HUES48 (cell line): ENCODE results near the gene ASTN1.

Experiments
- H3K27ac ChIP-seq: one replicate; pipeline ENCODE4 v1.7.0; 2013; ENCODE audit warnings: low read depth, low read length, inconsistent platforms
- H3K27me3 ChIP-seq: 2 replicates; pipeline ENCODE4 v1.6.1; 2013; ENCODE audit warnings: mild to moderate bottlenecking, low read length; ENCODE audit not compliant: control insufficient read depth, insufficient read depth
- H3K36me3 ChIP-seq: 2 replicates; pipeline ENCODE4 v1.6.1; 2013; ENCODE audit warnings: low read length; ENCODE audit not compliant: control insufficient read depth, insufficient read depth
- H3K4me1 ChIP-seq: 2 replicates; pipeline ENCODE4 v1.6.1; 2013; ENCODE audit warnings: mild to moderate bottlenecking, low read length; ENCODE audit not compliant: control insufficient read depth, insufficient read depth
- H3K4me3 ChIP-seq: 2 replicates; pipeline ENCODE4 v1.5.1; 2013; ENCODE audit warnings: mild to moderate bottlenecking, low read depth, low read length
- H3K9ac ChIP-seq: 2 replicates; pipeline ENCODE4 v1.6.1; 2013; ENCODE audit warnings: mild to moderate bottlenecking, low read depth, low read length, moderate library complexity
- H3K9me3 ChIP-seq: 2 replicates; pipeline ENCODE4 v1.6.1; 2013; ENCODE audit warnings: low read length; ENCODE audit not compliant: control insufficient read depth, insufficient read depth

ASTN1 gene

GRCh38 chr1:177035586-177035985 lies 128.9 kb downstream of the ASTN1 start:
- Histone ChIP-seq H3K27ac (no peak overlapping the region), H3K9ac (no peak overlapping the region), H3K4me3 (no peak overlapping the region), H3K9me3 (no peaks in the 10 kb centered on the region), H3K36me3 (no peaks in the 10 kb centered on the region), H3K4me1 (peaks cover 6% of the 10 kb centered on the region; the same call in 1 of the 2 replicates), H3K27me3 (no peaks in the 10 kb centered on the region)

- Histone ChIP-seq H3K4me3 (no peak overlapping the region), H3K27ac (no peak overlapping the region), H3K36me3 (no peaks in the 10 kb centered on the region), H3K9me3 (no peaks in the 10 kb centered on the region), H3K4me1 (peaks cover 6% of the 10 kb centered on the region; the same call in 1 of the 2 replicates), H3K27me3 (no peaks in the 10 kb centered on the region), H3K9ac (no peak overlapping the region)
These were observed 130.9 kb downstream of the ASTN1 start for GRCh38 chr1:177033628-177034027.

GRCh38 chr1:177032434-177032833 lies 132.1 kb downstream of the ASTN1 start:
- Histone ChIP-seq H3K4me1 (peaks cover 6% of the 10 kb centered on the region; the same call in 1 of the 2 replicates), H3K9me3 (no peaks in the 10 kb centered on the region), H3K27me3 (no peaks in the 10 kb centered on the region), H3K4me3 (no peak overlapping the region), H3K36me3 (no peaks in the 10 kb centered on the region), H3K27ac (no peak overlapping the region), H3K9ac (no peak overlapping the region)

GRCh38 chr1:177024623-177025022 lies 139.9 kb downstream of the ASTN1 start:
- Histone ChIP-seq H3K4me3 (no peak overlapping the region), H3K27ac (no peak overlapping the region), H3K36me3 (no peaks in the 10 kb centered on the region), H3K4me1 (no peaks in the 10 kb centered on the region), H3K27me3 (no peaks in the 10 kb centered on the region), H3K9ac (no peak overlapping the region), H3K9me3 (no peaks in the 10 kb centered on the region)

GRCh38 chr1:177023726-177024125 lies 140.8 kb downstream of the ASTN1 start:
- Histone ChIP-seq H3K9ac (no peak overlapping the region), H3K4me3 (no peak overlapping the region), H3K27me3 (no peaks in the 10 kb centered on the region), H3K27ac (no peak overlapping the region), H3K9me3 (no peaks in the 10 kb centered on the region), H3K36me3 (no peaks in the 10 kb centered on the region), H3K4me1 (no peaks in the 10 kb centered on the region)

GRCh38 chr1:177023249-177023648 lies 141.3 kb downstream of the ASTN1 start:
- H3K36me3 ChIP-seq = no peaks in the 10 kb centered on the region
- no peak overlapping the region for H3K9ac ChIP-seq
- no peaks in the 10 kb centered on the region for H3K9me3 ChIP-seq
- no peak overlapping the region for H3K27ac ChIP-seq
- H3K4me1 ChIP-seq = no peaks in the 10 kb centered on the region
- no peak overlapping the region for H3K4me3 ChIP-seq
- H3K27me3 ChIP-seq = no peaks in the 10 kb centered on the region

GRCh38 chr1:177021687-177022086 lies 142.8 kb downstream of the ASTN1 start:
- H3K9me3 ChIP-seq = no peaks in the 10 kb centered on the region
- no peak overlapping the region for H3K27ac ChIP-seq
- H3K4me3 ChIP-seq = no peak overlapping the region
- no peaks in the 10 kb centered on the region for H3K4me1 ChIP-seq
- H3K27me3 ChIP-seq = no peaks in the 10 kb centered on the region
- no peak overlapping the region for H3K9ac ChIP-seq
- no peaks in the 10 kb centered on the region for H3K36me3 ChIP-seq

GRCh38 chr1:177020851-177021589 lies 143.5 kb downstream of the ASTN1 start:
- Histone ChIP-seq H3K4me3 (no peak overlapping the region), H3K9me3 (no peaks in the 10 kb centered on the region), H3K27me3 (no peaks in the 10 kb centered on the region), H3K9ac (no peak overlapping the region), H3K36me3 (no peaks in the 10 kb centered on the region), H3K4me1 (no peaks in the 10 kb centered on the region), H3K27ac (no peak overlapping the region)

- Histone ChIP-seq H3K4me1 (no peaks in the 10 kb centered on the region), H3K27me3 (no peaks in the 10 kb centered on the region), H3K9ac (no peak overlapping the region), H3K9me3 (no peaks in the 10 kb centered on the region), H3K27ac (no peak overlapping the region), H3K4me3 (no peak overlapping the region), H3K36me3 (no peaks in the 10 kb centered on the region)
These were observed 147.1 kb downstream of the ASTN1 start for GRCh38 chr1:177017287-177017852.

GRCh38 chr1:177014325-177014724 lies 150.2 kb downstream of the ASTN1 start:
- Histone ChIP-seq H3K27me3 (no peaks in the 10 kb centered on the region), H3K36me3 (no peaks in the 10 kb centered on the region), H3K4me1 (no peaks in the 10 kb centered on the region), H3K9me3 (no peaks in the 10 kb centered on the region), H3K9ac (no peak overlapping the region), H3K27ac (no peak overlapping the region), H3K4me3 (no peak overlapping the region)

- no peak overlapping the region for H3K9ac ChIP-seq
- no peaks in the 10 kb centered on the region for H3K9me3 ChIP-seq
- no peaks in the 10 kb centered on the region for H3K36me3 ChIP-seq
- no peaks in the 10 kb centered on the region for H3K27me3 ChIP-seq
- H3K4me3 ChIP-seq = no peak overlapping the region
- no peaks in the 10 kb centered on the region for H3K4me1 ChIP-seq
- H3K27ac ChIP-seq = no peak overlapping the region
These were observed 152.1 kb downstream of the ASTN1 start for GRCh38 chr1:177012342-177012925.
